ENCODE results near the gene IP6K2. TPM values are rescaled to one million over a fixed set of nuclear protein-coding genes. Genes with fewer than 3 reads are reported as not detected.

IP6K2 gene
- total and polyA plus RNA-seq, 2 of the 13 experiments (the other 11 are each of a cell fraction or from before 2014, with no cell fraction given), result 85.5 to 112 TPM

DNA sequence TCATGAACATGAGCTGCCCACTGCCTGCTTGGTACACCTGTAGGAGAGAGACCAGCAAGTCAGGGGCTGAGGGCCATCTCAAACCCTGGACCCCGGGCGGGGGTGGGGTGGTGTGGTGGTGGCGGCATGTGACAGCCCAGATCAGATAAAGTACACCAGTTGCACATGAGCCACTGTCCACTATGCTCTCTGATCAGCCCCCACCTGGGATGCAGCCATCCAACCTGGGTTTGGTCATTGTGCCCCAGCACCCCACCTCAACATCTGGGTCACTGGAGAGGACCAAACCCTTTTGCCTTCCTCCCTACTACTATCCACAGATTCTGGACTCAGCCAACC, 28.3 kb downstream of the IP6K2 start:
- peaks cover 17% of the 10 kb centered on the region for H3K4me1 ChIP-seq (ENCODE audit: insufficient read depth, low read length)
- H3K4me3 ChIP-seq (replicated peaks in 1 of 3; ENCODE audit: insufficient read depth in 1 of 3, low read depth in 2 of 3, low read length in 3 of 3), result no peak overlapping the region
- H3K4me2 ChIP-seq (ENCODE audit: low read depth, low read length), result no peak overlapping the region
- peaks cover 17% of the 10 kb centered on the region for H3K79me2 ChIP-seq (ENCODE audit: insufficient read depth, low read length)
- H3K36me3 ChIP-seq (replicated peaks in 1 of 2; ENCODE audit: control insufficient read depth in 1 of 2, insufficient read depth in 2 of 2, low read length in 2 of 2), result peaks cover 21 to 59% of the 10 kb centered on the region in 2 experiments
- DNase-seq (ENCODE audit: low spot score) (no peak), FAIRE-seq (no peak), ATAC-seq (no peak)
- no CpG with 5 or more reads among the region's 3 CpGs for WGBS (ENCODE audit: low lambda C conversion rate)
- H3K9me3 ChIP-seq (ENCODE audit: low read length), result no peaks in the 10 kb centered on the region
- H3K27me3 ChIP-seq (ENCODE audit: control insufficient read depth in 1 of 2, insufficient read depth in 2 of 2, low read length in 2 of 2), result no peaks in the 10 kb centered on the region; a peak in 2 of 5 replicates
- no peak overlapping the region for H2AFZ ChIP-seq (ENCODE audit: low read length)
- BruUV-seq (replicated peaks), result no TSS peak
- H4K20me1 ChIP-seq (ENCODE audit: insufficient read depth, low read length), result no peaks in the 10 kb centered on the region
- CTCF ChIA-PET (ENCODE audit: low intra/inter-chr PET ratio, low total read pairs), result no interaction called here
- POLR2A ChIA-PET, result interaction anchor here (0.6 to 1.1 kb wide), 3 partner anchors 26 to 738 kb away, joined by 3 to 4 read pairs (median 4); partner anchors contain the start of gene CELSR3
- no peak overlapping the region for H3K27ac ChIP-seq (ENCODE audit: extremely low read length, insufficient read depth, low read length)
- intact Hi-C loops (cut with micrococcal nuclease; ENCODE audit: unreplicated experiment), result no loop called here
- H3K9ac ChIP-seq (ENCODE audit: insufficient read depth, low read depth, low read length), result no peak overlapping the region
- in situ Hi-C loops (cut with HindIII; ENCODE audit: extremely low pct_ligation_motif_present, low pct_unique_long_range_greater_than_20kb), result no loop called here
- TF ChIP-seq, protein P1, sequence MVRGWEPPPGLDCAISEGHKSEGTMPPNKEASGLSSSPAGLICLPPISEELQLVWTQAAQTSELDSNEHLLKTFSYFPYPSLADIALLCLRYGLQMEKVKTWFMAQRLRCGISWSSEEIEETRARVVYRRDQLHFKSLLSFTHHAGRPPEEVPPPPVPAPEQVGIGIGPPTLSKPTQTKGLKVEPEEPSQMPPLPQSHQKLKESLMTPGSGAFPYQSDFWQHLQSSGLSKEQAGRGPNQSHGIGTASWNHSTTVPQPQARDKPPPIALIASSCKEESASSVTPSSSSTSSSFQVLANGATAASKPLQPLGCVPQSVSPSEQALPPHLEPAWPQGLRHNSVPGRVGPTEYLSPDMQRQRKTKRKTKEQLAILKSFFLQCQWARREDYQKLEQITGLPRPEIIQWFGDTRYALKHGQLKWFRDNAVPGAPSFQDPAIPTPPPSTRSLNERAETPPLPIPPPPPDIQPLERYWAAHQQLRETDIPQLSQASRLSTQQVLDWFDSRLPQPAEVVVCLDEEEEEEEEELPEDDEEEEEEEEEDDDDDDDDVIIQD (CRISPR knock-in tag; IDR thresholded peaks at IDR 0.05; ENCODE audit: low read depth), result no peak
- TF ChIP-seq, protein P2, sequence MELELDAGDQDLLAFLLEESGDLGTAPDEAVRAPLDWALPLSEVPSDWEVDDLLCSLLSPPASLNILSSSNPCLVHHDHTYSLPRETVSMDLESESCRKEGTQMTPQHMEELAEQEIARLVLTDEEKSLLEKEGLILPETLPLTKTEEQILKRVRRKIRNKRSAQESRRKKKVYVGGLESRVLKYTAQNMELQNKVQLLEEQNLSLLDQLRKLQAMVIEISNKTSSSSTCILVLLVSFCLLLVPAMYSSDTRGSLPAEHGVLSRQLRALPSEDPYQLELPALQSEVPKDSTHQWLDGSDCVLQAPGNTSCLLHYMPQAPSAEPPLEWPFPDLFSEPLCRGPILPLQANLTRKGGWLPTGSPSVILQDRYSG (CRISPR knock-in tag; IDR thresholded peaks at IDR 0.05), result no peak
- TF ChIP-seq, protein P3, sequence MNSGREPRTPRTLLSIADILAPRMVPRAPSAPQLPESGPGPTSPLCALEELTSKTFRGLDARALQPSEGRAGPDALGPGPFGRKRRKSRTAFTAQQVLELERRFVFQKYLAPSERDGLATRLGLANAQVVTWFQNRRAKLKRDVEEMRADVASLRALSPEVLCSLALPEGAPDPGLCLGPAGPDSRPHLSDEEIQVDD (CRISPR knock-in tag; IDR thresholded peaks at IDR 0.05; ENCODE audit: borderline replicate concordance), result no peak
- TF ChIP-seq, protein P4, sequence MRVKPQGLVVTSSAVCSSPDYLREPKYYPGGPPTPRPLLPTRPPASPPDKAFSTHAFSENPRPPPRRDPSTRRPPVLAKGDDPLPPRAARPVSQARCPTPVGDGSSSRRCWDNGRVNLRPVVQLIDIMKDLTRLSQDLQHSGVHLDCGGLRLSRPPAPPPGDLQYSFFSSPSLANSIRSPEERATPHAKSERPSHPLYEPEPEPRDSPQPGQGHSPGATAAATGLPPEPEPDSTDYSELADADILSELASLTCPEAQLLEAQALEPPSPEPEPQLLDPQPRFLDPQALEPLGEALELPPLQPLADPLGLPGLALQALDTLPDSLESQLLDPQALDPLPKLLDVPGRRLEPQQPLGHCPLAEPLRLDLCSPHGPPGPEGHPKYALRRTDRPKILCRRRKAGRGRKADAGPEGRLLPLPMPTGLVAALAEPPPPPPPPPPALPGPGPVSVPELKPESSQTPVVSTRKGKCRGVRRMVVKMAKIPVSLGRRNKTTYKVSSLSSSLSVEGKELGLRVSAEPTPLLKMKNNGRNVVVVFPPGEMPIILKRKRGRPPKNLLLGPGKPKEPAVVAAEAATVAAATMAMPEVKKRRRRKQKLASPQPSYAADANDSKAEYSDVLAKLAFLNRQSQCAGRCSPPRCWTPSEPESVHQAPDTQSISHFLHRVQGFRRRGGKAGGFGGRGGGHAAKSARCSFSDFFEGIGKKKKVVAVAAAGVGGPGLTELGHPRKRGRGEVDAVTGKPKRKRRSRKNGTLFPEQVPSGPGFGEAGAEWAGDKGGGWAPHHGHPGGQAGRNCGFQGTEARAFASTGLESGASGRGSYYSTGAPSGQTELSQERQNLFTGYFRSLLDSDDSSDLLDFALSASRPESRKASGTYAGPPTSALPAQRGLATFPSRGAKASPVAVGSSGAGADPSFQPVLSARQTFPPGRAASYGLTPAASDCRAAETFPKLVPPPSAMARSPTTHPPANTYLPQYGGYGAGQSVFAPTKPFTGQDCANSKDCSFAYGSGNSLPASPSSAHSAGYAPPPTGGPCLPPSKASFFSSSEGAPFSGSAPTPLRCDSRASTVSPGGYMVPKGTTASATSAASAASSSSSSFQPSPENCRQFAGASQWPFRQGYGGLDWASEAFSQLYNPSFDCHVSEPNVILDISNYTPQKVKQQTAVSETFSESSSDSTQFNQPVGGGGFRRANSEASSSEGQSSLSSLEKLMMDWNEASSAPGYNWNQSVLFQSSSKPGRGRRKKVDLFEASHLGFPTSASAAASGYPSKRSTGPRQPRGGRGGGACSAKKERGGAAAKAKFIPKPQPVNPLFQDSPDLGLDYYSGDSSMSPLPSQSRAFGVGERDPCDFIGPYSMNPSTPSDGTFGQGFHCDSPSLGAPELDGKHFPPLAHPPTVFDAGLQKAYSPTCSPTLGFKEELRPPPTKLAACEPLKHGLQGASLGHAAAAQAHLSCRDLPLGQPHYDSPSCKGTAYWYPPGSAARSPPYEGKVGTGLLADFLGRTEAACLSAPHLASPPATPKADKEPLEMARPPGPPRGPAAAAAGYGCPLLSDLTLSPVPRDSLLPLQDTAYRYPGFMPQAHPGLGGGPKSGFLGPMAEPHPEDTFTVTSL (CRISPR knock-in tag; IDR thresholded peaks at IDR 0.05; ENCODE audit: borderline replicate concordance), result no peak
- TF ChIP-seq SATB2 (CRISPR knock-in tag; IDR thresholded peaks at IDR 0.05) (no peak), SNRNP70 (IDR thresholded peaks at IDR 0.05; ENCODE audit: low read depth, low read length) (no peak), ZNF367 (CRISPR knock-in tag; IDR thresholded peaks at IDR 0.05; ENCODE audit: borderline replicate concordance) (no peak), ZNF550 (CRISPR knock-in tag; IDR thresholded peaks at IDR 0.05; ENCODE audit: borderline replicate concordance) (no peak)
- TF ChIP-seq, protein P5, sequence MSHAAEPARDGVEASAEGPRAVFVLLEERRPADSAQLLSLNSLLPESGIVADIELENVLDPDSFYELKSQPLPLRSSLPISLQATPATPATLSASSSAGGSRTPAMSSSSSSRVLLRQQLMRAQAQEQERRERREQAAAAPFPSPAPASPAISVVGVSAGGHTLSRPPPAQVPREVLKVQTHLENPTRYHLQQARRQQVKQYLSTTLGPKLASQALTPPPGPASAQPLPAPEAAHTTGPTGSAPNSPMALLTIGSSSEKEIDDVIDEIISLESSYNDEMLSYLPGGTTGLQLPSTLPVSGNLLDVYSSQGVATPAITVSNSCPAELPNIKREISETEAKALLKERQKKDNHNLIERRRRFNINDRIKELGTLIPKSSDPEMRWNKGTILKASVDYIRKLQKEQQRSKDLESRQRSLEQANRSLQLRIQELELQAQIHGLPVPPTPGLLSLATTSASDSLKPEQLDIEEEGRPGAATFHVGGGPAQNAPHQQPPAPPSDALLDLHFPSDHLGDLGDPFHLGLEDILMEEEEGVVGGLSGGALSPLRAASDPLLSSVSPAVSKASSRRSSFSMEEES (CRISPR knock-in tag; IDR thresholded peaks at IDR 0.05), result no peak
- TF ChIP-seq, protein P6, sequence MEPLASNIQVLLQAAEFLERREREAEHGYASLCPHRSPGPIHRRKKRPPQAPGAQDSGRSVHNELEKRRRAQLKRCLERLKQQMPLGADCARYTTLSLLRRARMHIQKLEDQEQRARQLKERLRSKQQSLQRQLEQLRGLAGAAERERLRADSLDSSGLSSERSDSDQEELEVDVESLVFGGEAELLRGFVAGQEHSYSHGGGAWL (CRISPR knock-in tag; IDR thresholded peaks at IDR 0.05), result no peak

All from HepG2 (cell line).